Calu3 (cell line): ENCODE results near the gene ARPIN. TPM values are rescaled to one million over a fixed set of nuclear protein-coding genes. Genes with fewer than 3 reads are reported as not detected.
"Not testable (repeated sequence)": the region's sequence is repeated elsewhere in the genome, so short reads cannot be mapped to it uniquely, and the experiment has no call there.

ENCODE experiments used
- BruUV-seq: library from RNA; stranded (reverse); fragments of 400-500 nt; replicated peaks from 2 replicates; lab custom pipeline; 2021; lab: Mats Ljungman, UMichigan
- CTCF ChIA-PET: fragments of 300-600 bp; sonication (Branson Sonifier 250); formaldehyde crosslinking; loops from one replicate; lab custom pipeline; 2022; ENCODE audit warnings: antibody characterized with exemption; lab: Charles Lee
- DNase-seq: peaks from one replicate; pipeline ENCODE4 v3.0.0; 2022
- H3K27ac Mint-ChIP-seq: one replicate; pipeline ENCODE4 v1.8.0; 2022; ENCODE audit warnings: mixed read lengths; ENCODE audit not compliant: unreplicated experiment
- H3K27me3 Mint-ChIP-seq: one replicate; pipeline ENCODE4 v1.8.0; 2022; ENCODE audit warnings: mixed read lengths; ENCODE audit not compliant: unreplicated experiment
- H3K36me3 Mint-ChIP-seq: one replicate; pipeline ENCODE4 v1.8.0; 2022; ENCODE audit warnings: mild to moderate bottlenecking, moderate library complexity, mixed read lengths; ENCODE audit not compliant: insufficient read depth, unreplicated experiment
- H3K4me1 Mint-ChIP-seq: one replicate; pipeline ENCODE4 v1.8.0; 2022; ENCODE audit warnings: mild to moderate bottlenecking, low read depth, mixed read lengths; ENCODE audit not compliant: unreplicated experiment
- H3K4me3 Mint-ChIP-seq: one replicate; pipeline ENCODE4 v1.8.0; 2022; ENCODE audit warnings: mild to moderate bottlenecking, low read depth, moderate library complexity, mixed read lengths; ENCODE audit not compliant: unreplicated experiment
- H3K9me3 Mint-ChIP-seq: one replicate; pipeline ENCODE4 v1.8.0; 2022; ENCODE audit warnings: low read depth, mixed read lengths; ENCODE audit not compliant: unreplicated experiment
- intact Hi-C: fragments of 100-400 bp; cut with micrococcal nuclease; formaldehyde crosslinking; loops from one replicate; pipeline ENCODE4 v1.10.0; 2022; ENCODE audit not compliant: unreplicated experiment
- total RNA-seq: library from RNA; stranded (reverse); gene quantifications from 2 replicates; pipeline ENCODE4 v1.2.3, GENCODE V29; 2022
- TF ChIP-seq, protein P1 (sequence below): fragments of 200-600 bp; IDR thresholded peaks from one replicate; pipeline ENCODE4 v1.8.0; 2022; ENCODE audit warnings: antibody characterized with exemption; ENCODE audit not compliant: unreplicated experiment

Gene ARPIN
- total RNA-seq, 1 experiment from 2014 or later: 20.1 TPM

DNA sequence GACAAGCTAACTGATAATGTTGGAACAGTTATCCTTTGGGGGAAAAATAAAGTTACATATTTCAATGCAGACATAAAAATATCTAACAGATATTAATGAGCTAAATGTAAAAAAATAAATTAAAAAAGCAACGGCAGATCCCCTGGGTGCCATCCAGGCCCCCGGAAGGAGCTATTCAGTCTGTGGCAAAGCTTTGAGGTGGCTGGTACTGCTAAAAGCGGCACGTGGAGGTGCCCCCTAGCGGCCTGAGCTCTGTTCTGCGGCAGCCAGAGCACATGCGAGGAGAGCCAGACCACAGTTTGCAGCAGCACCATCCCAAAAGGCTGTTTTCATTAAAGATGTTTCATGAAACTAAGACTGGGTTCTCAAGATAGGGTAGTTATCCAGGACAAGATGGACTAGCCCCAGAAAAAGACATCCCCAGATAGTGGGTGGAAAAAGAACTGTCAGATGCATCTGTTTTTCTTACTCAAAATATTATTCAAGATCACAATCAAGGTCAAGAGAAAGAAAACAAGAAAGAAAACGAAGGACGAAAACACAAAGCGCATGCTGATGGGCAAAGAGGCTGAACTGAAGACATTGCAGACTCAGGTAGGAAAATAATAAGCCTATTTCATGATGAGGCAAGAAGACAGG, 37.7 kb downstream of the ARPIN start:
- no TSS peak for BruUV-seq
- CTCF ChIA-PET: interaction anchor here (0.6 to 4.6 kb wide), 23 partner anchors 11 to 374 kb away, joined by 3 to 166 read pairs (median 4); partner anchors contain the start of genes AP3S2, MESP1 and TICRR
- H3K27ac Mint-ChIP-seq: no peak overlapping the region

DNA sequence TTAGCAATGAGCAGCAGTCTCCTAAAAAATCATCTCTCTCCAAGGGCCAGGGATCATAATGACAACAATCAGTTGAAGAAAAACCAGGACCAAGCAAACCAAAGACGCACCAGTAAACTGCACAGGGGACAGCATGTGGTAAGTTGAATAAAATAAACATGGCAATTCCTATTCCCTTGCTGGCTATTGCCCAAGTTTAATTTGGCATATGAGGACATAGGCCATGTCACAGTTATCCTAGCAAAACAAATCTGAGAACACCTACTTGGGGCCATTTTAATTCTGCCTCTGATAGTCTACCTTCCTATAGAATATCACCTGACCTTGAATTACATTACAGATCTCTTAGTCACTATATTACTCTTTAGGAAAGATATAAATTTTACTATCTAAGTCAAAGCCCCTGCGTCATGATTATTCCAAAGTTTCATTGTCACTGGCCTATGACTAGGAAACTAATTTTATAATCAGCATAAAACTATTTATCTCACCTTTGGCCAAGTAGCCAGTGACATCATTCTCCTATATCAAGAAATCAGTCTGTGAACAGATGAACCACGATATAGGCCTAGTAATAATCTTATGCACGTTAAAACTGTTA, 42.0 kb downstream of the ARPIN start:
- CTCF ChIA-PET: no interaction called here
- no peaks in the 10 kb centered on the region for H3K9me3 Mint-ChIP-seq
- no peaks in the 10 kb centered on the region for H3K4me1 Mint-ChIP-seq
- H3K27ac Mint-ChIP-seq: no peak overlapping the region
- TF ChIP-seq, protein P1, sequence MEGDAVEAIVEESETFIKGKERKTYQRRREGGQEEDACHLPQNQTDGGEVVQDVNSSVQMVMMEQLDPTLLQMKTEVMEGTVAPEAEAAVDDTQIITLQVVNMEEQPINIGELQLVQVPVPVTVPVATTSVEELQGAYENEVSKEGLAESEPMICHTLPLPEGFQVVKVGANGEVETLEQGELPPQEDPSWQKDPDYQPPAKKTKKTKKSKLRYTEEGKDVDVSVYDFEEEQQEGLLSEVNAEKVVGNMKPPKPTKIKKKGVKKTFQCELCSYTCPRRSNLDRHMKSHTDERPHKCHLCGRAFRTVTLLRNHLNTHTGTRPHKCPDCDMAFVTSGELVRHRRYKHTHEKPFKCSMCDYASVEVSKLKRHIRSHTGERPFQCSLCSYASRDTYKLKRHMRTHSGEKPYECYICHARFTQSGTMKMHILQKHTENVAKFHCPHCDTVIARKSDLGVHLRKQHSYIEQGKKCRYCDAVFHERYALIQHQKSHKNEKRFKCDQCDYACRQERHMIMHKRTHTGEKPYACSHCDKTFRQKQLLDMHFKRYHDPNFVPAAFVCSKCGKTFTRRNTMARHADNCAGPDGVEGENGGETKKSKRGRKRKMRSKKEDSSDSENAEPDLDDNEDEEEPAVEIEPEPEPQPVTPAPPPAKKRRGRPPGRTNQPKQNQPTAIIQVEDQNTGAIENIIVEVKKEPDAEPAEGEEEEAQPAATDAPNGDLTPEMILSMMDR: no peak
- no TSS peak for BruUV-seq
- no peaks in the 10 kb centered on the region for H3K27me3 Mint-ChIP-seq
- no peak for DNase-seq
- intact Hi-C loops: no loop called here
- peaks cover 26% of the 10 kb centered on the region for H3K36me3 Mint-ChIP-seq
- no peak overlapping the region for H3K4me3 Mint-ChIP-seq

More for the DNA sequence above, 37.7 kb downstream of the ARPIN start:
- Mint-ChIP-seq H3K9me3 (no peaks in the 10 kb centered on the region), H3K36me3 (peaks cover 20% of the 10 kb centered on the region), H3K4me3 (no peak overlapping the region), H3K27me3 (no peaks in the 10 kb centered on the region), H3K4me1 (no peaks in the 10 kb centered on the region)
- intact Hi-C loops: loop anchor here (1.0 kb wide), 2 partner anchors 115 to 135 kb away; no protein-coding TSS in a partner anchor
- TF ChIP-seq, protein P1: peak; percentile 88
- peak; percentile 88 for DNase-seq

DNA sequence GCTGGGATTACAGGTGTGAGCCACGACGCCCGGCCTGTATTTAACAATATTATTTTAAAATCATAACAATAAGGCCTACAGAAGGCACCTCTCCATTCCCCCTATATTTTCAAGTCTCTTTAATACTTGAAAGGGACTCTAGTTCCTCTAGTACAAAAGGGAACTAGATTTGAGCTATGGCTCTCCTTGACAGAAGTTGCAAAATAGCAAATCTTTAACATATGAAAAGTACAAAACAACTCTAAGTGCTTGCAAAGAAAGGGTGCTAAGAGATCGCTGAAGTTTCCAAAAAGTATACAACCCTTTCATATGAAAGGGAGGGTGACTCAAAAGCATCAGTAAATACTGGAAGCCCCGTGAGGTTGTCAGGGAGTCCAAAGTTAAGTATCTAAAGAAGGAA, 42.7 kb downstream of the ARPIN start:
- Mint-ChIP-seq H3K4me1 (no peaks in the 10 kb centered on the region), H3K27ac (no peak overlapping the region), H3K36me3 (peaks cover 22% of the 10 kb centered on the region), H3K4me3 (no peak overlapping the region), H3K9me3 (no peaks in the 10 kb centered on the region), H3K27me3 (no peaks in the 10 kb centered on the region)
- TF ChIP-seq, protein P1: no peak
- CTCF ChIA-PET: no interaction called here
- intact Hi-C loops: no loop called here
- BruUV-seq: no TSS peak
- DNase-seq: no peak

DNA sequence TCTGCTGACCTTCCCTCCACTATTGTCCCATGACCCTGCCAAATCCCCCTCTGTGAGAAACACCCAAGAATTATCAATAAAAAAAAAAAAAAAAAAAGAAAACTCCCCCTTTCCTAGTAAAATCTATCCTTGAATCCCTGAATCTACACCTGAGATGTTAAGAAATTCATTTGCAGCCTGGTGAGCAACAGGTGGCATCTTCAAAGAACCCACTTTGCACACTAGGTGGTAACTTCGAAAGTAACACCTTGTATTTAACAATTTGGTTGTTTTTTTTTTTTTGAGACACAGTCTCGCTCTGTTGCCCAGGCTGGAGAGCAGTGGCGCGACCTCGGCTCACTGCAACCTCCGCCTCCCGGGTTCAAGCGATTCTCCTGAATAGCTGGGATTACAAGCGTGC, 43.3 kb downstream of the ARPIN start:
- BruUV-seq, DNase-seq, CTCF ChIA-PET, intact Hi-C loops, H3K27ac Mint-ChIP-seq, H3K4me3 Mint-ChIP-seq, H3K27me3 Mint-ChIP-seq, H3K9me3 Mint-ChIP-seq, H3K4me1 Mint-ChIP-seq: not testable (repeated sequence)
- H3K36me3 Mint-ChIP-seq: peaks cover 21% of the 10 kb centered on the region
